Measurements from ENCODE around the gene SPATA6L.

SPATA6L gene

GRCh38 chr9:4622016-4622415, 44.3 kb downstream of the SPATA6L start:
- no peak for DNase-seq

- DNase-seq, result no peak
Observed at GRCh38 chr9:4620881-4621555, 45.3 kb downstream of the SPATA6L start.

GRCh38 chr9:4620057-4620765, 46.1 kb downstream of the SPATA6L start:
- DNase-seq, result peak; percentile 15

GRCh38 chr9:4618700-4619099, 47.6 kb downstream of the SPATA6L start:
- DNase-seq, result no peak

GRCh38 chr9:4617752-4618151, 48.5 kb downstream of the SPATA6L start:
- no peak for DNase-seq

GRCh38 chr9:4615778-4616177, 50.5 kb downstream of the SPATA6L start:
- DNase-seq, result no peak

- DNase-seq, result no peak
Observed at GRCh38 chr9:4615251-4615650, 51.0 kb downstream of the SPATA6L start.

GRCh38 chr9:4614627-4615026, 51.7 kb downstream of the SPATA6L start:
- no peak for DNase-seq

- peak; percentile 71 for DNase-seq
Observed at GRCh38 chr9:4606033-4606432, 60.2 kb downstream of the SPATA6L start.

- DNase-seq, result peak; percentile 58
Observed at GRCh38 chr9:4604678-4605095, 61.6 kb downstream of the SPATA6L start.

GRCh38 chr9:4603830-4604229, 62.5 kb downstream of the SPATA6L start:
- DNase-seq, result no peak

- peak; percentile 12 for DNase-seq
Observed at GRCh38 chr9:4600368-4600767, 65.9 kb downstream of the SPATA6L start.

- DNase-seq, result peak; percentile 77
Observed at GRCh38 chr9:4596165-4596922, 69.9 kb downstream of the SPATA6L start.

- DNase-seq, result no peak
Observed at GRCh38 chr9:4594994-4595393, 71.3 kb downstream of the SPATA6L start.

- no peak for DNase-seq
Observed at GRCh38 chr9:4594545-4594944, 71.7 kb downstream of the SPATA6L start.

GRCh38 chr9:4592886-4593285, 73.4 kb downstream of the SPATA6L start:
- no peak for DNase-seq

- DNase-seq, result no peak
Observed at GRCh38 chr9:4592295-4592694, 74.0 kb downstream of the SPATA6L start.

- no peak for DNase-seq
Observed at GRCh38 chr9:4591123-4591500, 75.2 kb downstream of the SPATA6L start.

- DNase-seq, result no peak
Observed at GRCh38 chr9:4590430-4591122, 75.7 kb downstream of the SPATA6L start.

- DNase-seq, result no peak
Observed at GRCh38 chr9:4588721-4589120, 77.6 kb downstream of the SPATA6L start.

GRCh38 chr9:4585135-4585534, 81.1 kb downstream of the SPATA6L start:
- no peak for DNase-seq

- no peak for DNase-seq
Observed at GRCh38 chr9:4584636-4585035, 81.6 kb downstream of the SPATA6L start.

GRCh38 chr9:4583001-4583400, 83.3 kb downstream of the SPATA6L start:
- no peak for DNase-seq
